K562 (cell line): ENCODE results near the gene MOB3C. TPM values are rescaled to one million over a fixed set of nuclear protein-coding genes. Genes with fewer than 3 reads are reported as not detected.

Experiments
- ATAC-seq: fragments of 200-7000 bp; cut with Tn5 transposase; 3 replicates; pipeline ENCODE4 v1.9.1; 2020; ENCODE audit warnings: moderate library complexity
- BruUV-seq: library from RNA; stranded (reverse); fragments of 400-500 nt; replicated peaks from 2 replicates; lab custom pipeline; 2021; lab: Mats Ljungman, UMichigan
- CTCF ChIA-PET: fragments of 300-600 bp; formaldehyde crosslinking; extraction: SDS; loops from one replicate; lab custom pipeline; 2021; ENCODE audit warnings: low intra/inter-chr PET ratio; lab: Yijun Ruan, JAX
- POLR2A ChIA-PET: fragments of 300-600, 350-650 bp; sonication (Branson Sonifier 250); formaldehyde crosslinking; extraction: SDS; loops from one replicate; lab custom pipeline; 2021; ENCODE audit warnings: antibody characterized with exemption, inconsistent platforms; lab: Yijun Ruan, JAX
- DNase-seq, 4 experiments: peaks; one replicate each; pipeline versions ENCODE4 v3.0.0 to v3.0.0-alpha.2; 2011 to 2018; ENCODE audit warnings: low spot score in 3 of 4, mixed read lengths in 3 of 4; ENCODE audit errors: extremely low read depth in 1 of 4
- FAIRE-seq: peaks from 2 replicates; lab custom pipeline; 2011; peaks lifted over from hg19 to GRCh38; lab: Jason Lieb, UNC
- H2AFZ ChIP-seq: 2 replicates; pipeline ENCODE4 v1.6.0; 2011; ENCODE audit warnings: low read depth, low read length, control low read depth, inconsistent platforms
- H3K27ac ChIP-seq: fragments of 200-600 bp; 3 replicates; pipeline ENCODE4 v1.8.0; 2011; ENCODE audit warnings: low read depth, mild to moderate bottlenecking, control low read depth, inconsistent platforms, low read length, moderate library complexity, mixed read lengths; ENCODE audit errors: extremely low read depth
- H3K27me3 ChIP-seq, 2 experiments: fragments of 300-600 bp in 1 of 2; 2 replicates in 1 of 2; 3 replicates in 1 of 2; pipeline versions ENCODE4 v1.6.0 to v1.8.0; 2011; ENCODE audit warnings: inconsistent platforms in 2 of 2, low read length in 2 of 2, mild to moderate bottlenecking in 1 of 2, mixed read lengths in 1 of 2, moderate library complexity in 1 of 2; ENCODE audit not compliant: control insufficient read depth in 2 of 2, insufficient read depth in 2 of 2
- H3K36me3 ChIP-seq: fragments of 300-600 bp; 3 replicates; pipeline ENCODE4 v1.8.0; 2011; ENCODE audit warnings: mild to moderate bottlenecking, low read length, inconsistent platforms; ENCODE audit not compliant: control insufficient read depth, insufficient read depth
- H3K4me1 ChIP-seq, 2 experiments: fragments of 200-600 bp in 1 of 2; replicated peaks in 1 of 2; 2 replicates in 1 of 2; 3 replicates in 1 of 2; pipeline versions ENCODE4 v1.5.1 to v1.8.0; 2011; ENCODE audit warnings: inconsistent platforms in 2 of 2, low read length in 2 of 2, mild to moderate bottlenecking in 1 of 2, mixed read lengths in 1 of 2, moderate library complexity in 1 of 2; ENCODE audit not compliant: control insufficient read depth in 2 of 2, insufficient read depth in 2 of 2
- H3K4me2 ChIP-seq: 2 replicates; pipeline ENCODE4 v1.6.1; 2011; ENCODE audit warnings: low read length, control low read depth, inconsistent platforms, mixed read lengths; ENCODE audit not compliant: insufficient read depth
- H3K4me3 ChIP-seq: fragments of 200-600 bp; sonication (generic), shearing (Covaris generic); 2 replicates; pipeline ENCODE4 v1.5.1; 2016; ENCODE audit warnings: control low read depth, inconsistent platforms
- H3K79me2 ChIP-seq: fragments of 200-600 bp; 3 replicates; pipeline ENCODE4 v1.8.0; 2011; ENCODE audit warnings: low read length, inconsistent platforms; ENCODE audit not compliant: control insufficient read depth, insufficient read depth
- H3K9ac ChIP-seq, 2 experiments: 2 replicates each; pipeline versions ENCODE4 v1.6.0 to v1.6.1; 2011; ENCODE audit warnings: low read depth in 2 of 2, low read length in 2 of 2, control low read depth in 1 of 2, inconsistent platforms in 1 of 2, mild to moderate bottlenecking in 1 of 2, mixed read lengths in 1 of 2; ENCODE audit not compliant: insufficient read depth in 1 of 2
- H3K9me1 ChIP-seq: one replicate; pipeline ENCODE4 v1.6.0; 2011; ENCODE audit warnings: inconsistent platforms, mild to moderate bottlenecking, low read length, moderate library complexity; ENCODE audit not compliant: control insufficient read depth, insufficient read depth
- H3K9me3 ChIP-seq: replicated peaks from 2 replicates; pipeline ENCODE4 v1.5.1; 2011; ENCODE audit warnings: low read depth, low read length, inconsistent platforms; ENCODE audit not compliant: control insufficient read depth, insufficient read depth
- H4K20me1 ChIP-seq: replicated peaks from 2 replicates; pipeline ENCODE4 v1.6.1; 2011; ENCODE audit warnings: low read length, inconsistent platforms, mixed read lengths; ENCODE audit not compliant: control insufficient read depth, insufficient read depth
- CBFA2T3 ChIP-seq: fragments of 450-650 bp; IDR thresholded peaks from 2 replicates; pipeline ENCODE4 v1.6.1; 2017
- CTBP1 ChIP-seq: fragments of 450-650 bp; IDR thresholded peaks from 2 replicates; pipeline ENCODE4 v1.6.1; 2016; ENCODE audit warnings: borderline replicate concordance
- ESRRA ChIP-seq: fragments of 450-650 bp; IDR thresholded peaks from 2 replicates; pipeline ENCODE4 v1.6.1; 2014; ENCODE audit warnings: low read depth, mild to moderate bottlenecking, moderate library complexity, borderline replicate concordance
- HDAC1 ChIP-seq, 2 experiments: fragments of 450-650 bp; IDR thresholded peaks; 2 replicates each; pipeline ENCODE4 v1.6.1; 2016 to 2017; ENCODE audit warnings: inconsistent platforms in 1 of 2, mild to moderate bottlenecking in 1 of 2, moderate library complexity in 1 of 2
- KDM1A ChIP-seq, 2 experiments: fragments of 450-650 bp; IDR thresholded peaks; 2 replicates each; pipeline ENCODE4 v1.6.1; 2016; ENCODE audit warnings: mild to moderate bottlenecking in 2 of 2
- RCOR1 ChIP-seq, 2 experiments: IDR thresholded peaks; 2 replicates each; pipeline ENCODE4 v1.6.1; 2012; ENCODE audit warnings: low read depth in 2 of 2, low read length in 2 of 2, borderline replicate concordance in 1 of 2, improper control_type of control experiment in 1 of 2
- SMARCC2 ChIP-seq: fragments of 450-650 bp; IDR thresholded peaks from 2 replicates; pipeline ENCODE4 v1.6.1; 2017; ENCODE audit warnings: antibody characterized with exemption, moderate library complexity, mild to moderate bottlenecking, low read depth
- SPI1 ChIP-seq: IDR thresholded peaks from 2 replicates; pipeline ENCODE4 v1.6.1; 2011; ENCODE audit warnings: low read depth, low read length, control low read depth, borderline replicate concordance
- SRSF7 ChIP-seq: fragments of 200-400 bp; formaldehyde crosslinking; optimal IDR thresholded peaks from 2 replicates; pipeline ENCODE3; 2017; ENCODE audit warnings: mild to moderate bottlenecking, low read depth, low read length
- TCF15 ChIP-seq: fragments of 250-450 bp; sonication (Bioruptor Pico); IDR thresholded peaks from 2 replicates; pipeline ENCODE4 v1.8.0; 2022; ENCODE audit warnings: moderate library complexity, mild to moderate bottlenecking, inconsistent platforms
- WGBS: fragments of 100-300 bp; shearing (Covaris generic); methylation state at CpG from one replicate; pipeline ENCODE4 v1.1.6; 2016; ENCODE audit warnings: low coverage, mixed read lengths; ENCODE audit not compliant: insufficient coverage; ENCODE audit errors: missing lambda C conversion rate; 5-methylcytosine and 5-hydroxymethylcytosine counted together
- in situ Hi-C: fragments of 300-500 bp; cut with MboI; formaldehyde crosslinking; loops from 4 replicates; pipeline ENCODE4 v1.15.0; 2018; ENCODE audit warnings: inconsistent platforms, mixed read lengths
- intact Hi-C: fragments of 100-400 bp; cut with micrococcal nuclease; formaldehyde crosslinking; loops from 2 replicates; pipeline ENCODE4 v1.14.2; 2022
- polyA plus RNA-seq, 8 experiments: library from polyadenylated mRNA; depleted of rRNA in 4 of 8; stranded (reverse) in 5 of 8; unstranded in 3 of 8; fragments of >200 nt; fragmentation: Nextera tagmentation in 2 of 8; fragmentation: Illumina TruSeq in 1 of 8; extraction: Ambion mirVana in 2 of 8; extraction: Trizol in 1 of 8; gene quantifications; 2 replicates each; pipeline versions ENCODE4 v1.2.1 to v1.2.3, GENCODE V29; 2011 to 2014; ENCODE audit warnings: inconsistent platforms in 1 of 8, missing spikeins in 1 of 8
- total RNA-seq, 7 experiments: library from RNA; depleted of rRNA in 6 of 7; stranded (reverse); fragments of >200 nt in 6 of 7; fragmentation: Illumina TruSeq in 2 of 7; extraction: Trizol in 2 of 7; gene quantifications; 2 replicates each; pipeline versions ENCODE4 v1.2.1 to v1.2.3, GENCODE V29; 2011 to 2021; ENCODE audit warnings: low replicate concordance in 1 of 7

Gene MOB3C
- total and polyA plus RNA-seq, 9 of the 15 experiments (the other 6 are each of a cell fraction or from before 2014, with no cell fraction given) = 1.0 to 7.5 (median 3.7) TPM

GRCh38 chr1:46623743-46624644 is 7.4 kb upstream of the MOB3C start:
- Histone ChIP-seq H4K20me1 (no peaks in the 10 kb centered on the region), H3K27ac (no peak overlapping the region)
- peak; percentile 33 for TF ChIP-seq CBFA2T3
- TF ChIP-seq RCOR1 (IDR thresholded peaks at IDR 0.05; ENCODE audit: borderline replicate concordance in 1 of 2, low read depth in 2 of 2, low read length in 2 of 2) = peak in 1 of 2 experiments; percentile 60; a peak in 1 of 4 replicates
- 0 out of 4 replicates have a peak, but pooled peaks of 1 of the 2 experiments have one; percentile 29 for TF ChIP-seq HDAC1 (IDR thresholded peaks at IDR 0.05)
- no peak for TF ChIP-seq SMARCC2
- no peak for TF ChIP-seq TCF15
- TF ChIP-seq KDM1A (IDR thresholded peaks at IDR 0.05) = peak in 1 of 2 experiments; percentile 26; a peak in 2 of 4 replicates
- TF ChIP-seq ESRRA = peak; percentile 78
- TF ChIP-seq SRSF7 = no peak
- peak; percentile 82 for TF ChIP-seq SPI1
- peak; percentile 8; the same call in 1 of the 2 replicates for TF ChIP-seq CTBP1
- TF ChIP-seq, all 486 proteins: peak for 7
- ChIA-PET POLR2A (interaction anchor here (0.7 to 2.6 kb wide), 11 partner anchors 8 to 98 kb away, joined by 3 to 13 read pairs (median 4); partner anchors contain the start of gene MOB3C), CTCF (interaction anchor here (4.8 kb wide), 1 partner anchor 101 kb away, joined by 46 read pairs; no protein-coding TSS in a partner anchor)
- intact Hi-C loops (loop anchor here (5.0 kb wide), 1 partner anchor 67 kb away; no protein-coding TSS in a partner anchor), in situ Hi-C loops (no loop called here)
- H2AFZ ChIP-seq = no peak overlapping the region
- H3K4me1 ChIP-seq = peaks cover 5 to 11% of the 10 kb centered on the region in 2 experiments; a peak in 4 of 5 replicates
- H3K4me2 ChIP-seq = no peak overlapping the region
- no peak for FAIRE-seq
- no TSS peak for BruUV-seq
- H3K36me3 ChIP-seq = no peaks in the 10 kb centered on the region
- no peak overlapping the region; a peak in 1 of 4 replicates for H3K9ac ChIP-seq
- H3K9me3 ChIP-seq = no peaks in the 10 kb centered on the region
- WGBS = 18% methylated on average over 4 of the region's 4 CpGs
- peak in 1 of 4 experiments; percentile 39 for DNase-seq
- H3K4me3 ChIP-seq = no peak overlapping the region
- no peaks in the 10 kb centered on the region for H3K9me1 ChIP-seq
- ATAC-seq = peak; percentile 23
- H3K79me2 ChIP-seq = no peaks in the 10 kb centered on the region
- no peaks in the 10 kb centered on the region for H3K27me3 ChIP-seq
